Rectal smooth muscle tissue (tissue), 1 donor: ENCODE measurements around the gene PLS1.

Experiments
- H3K27ac ChIP-seq: one replicate; pipeline ENCODE4 v1.7.0; 2013; ENCODE audit warnings: low read depth, low read length, inconsistent platforms
- H3K27me3 ChIP-seq: one replicate; pipeline ENCODE4 v1.7.0; 2013; ENCODE audit warnings: low read length; ENCODE audit not compliant: control insufficient read depth, insufficient read depth
- H3K36me3 ChIP-seq: one replicate; pipeline ENCODE4 v1.7.0; 2013; ENCODE audit warnings: low read length; ENCODE audit not compliant: control insufficient read depth, insufficient read depth
- H3K4me1 ChIP-seq: one replicate; pipeline ENCODE4 v1.7.0; 2013; ENCODE audit warnings: low read length; ENCODE audit not compliant: control insufficient read depth, insufficient read depth
- H3K4me3 ChIP-seq: one replicate; pipeline ENCODE4 v1.7.0; 2013; ENCODE audit warnings: low read length
- H3K9ac ChIP-seq: one replicate; pipeline ENCODE4 v1.7.0; 2013; ENCODE audit warnings: low read length

Gene PLS1

GRCh38 chr3:142624341-142625152, 28.4 kb downstream of the PLS1 start:
- Histone ChIP-seq H3K36me3 (no peaks in the 10 kb centered on the region), H3K4me3 (no peak overlapping the region), H3K27ac (no peak overlapping the region), H3K4me1 (no peaks in the 10 kb centered on the region), H3K9ac (no peak overlapping the region), H3K27me3 (no peaks in the 10 kb centered on the region)

- Histone ChIP-seq H3K36me3 (no peaks in the 10 kb centered on the region), H3K27ac (no peak overlapping the region), H3K4me1 (no peaks in the 10 kb centered on the region), H3K27me3 (no peaks in the 10 kb centered on the region), H3K9ac (no peak overlapping the region), H3K4me3 (no peak overlapping the region)
Observed at GRCh38 chr3:142625153-142625440, 28.9 kb downstream of the PLS1 start.

- Histone ChIP-seq H3K27me3 (no peaks in the 10 kb centered on the region), H3K9ac (no peak overlapping the region), H3K27ac (no peak overlapping the region), H3K4me1 (no peaks in the 10 kb centered on the region), H3K36me3 (no peaks in the 10 kb centered on the region), H3K4me3 (no peak overlapping the region)
Observed at GRCh38 chr3:142626971-142627370, 30.8 kb downstream of the PLS1 start.

- no peak overlapping the region for H3K27ac ChIP-seq
Observed at GRCh38 chr3:142628801-142629200, 32.6 kb downstream of the PLS1 start.

GRCh38 chr3:142633073-142633472, 36.9 kb downstream of the PLS1 start:
- no peaks in the 10 kb centered on the region for H3K4me1 ChIP-seq
- no peaks in the 10 kb centered on the region for H3K36me3 ChIP-seq
- H3K4me3 ChIP-seq = no peak overlapping the region
- no peaks in the 10 kb centered on the region for H3K27me3 ChIP-seq
- no peak overlapping the region for H3K27ac ChIP-seq
- H3K9ac ChIP-seq = no peak overlapping the region

More at GRCh38 chr3:142628801-142629200, 32.6 kb downstream of the PLS1 start:
- H3K27me3 ChIP-seq = no peaks in the 10 kb centered on the region
- H3K36me3 ChIP-seq = no peaks in the 10 kb centered on the region
- no peaks in the 10 kb centered on the region for H3K4me1 ChIP-seq
- no peak overlapping the region for H3K4me3 ChIP-seq
- no peak overlapping the region for H3K9ac ChIP-seq

GRCh38 chr3:142636050-142636449, 39.9 kb downstream of the PLS1 start:
- Histone ChIP-seq H3K4me1 (no peaks in the 10 kb centered on the region), H3K9ac (no peak overlapping the region), H3K36me3 (no peaks in the 10 kb centered on the region), H3K27me3 (no peaks in the 10 kb centered on the region), H3K27ac (no peak overlapping the region), H3K4me3 (no peak overlapping the region)

GRCh38 chr3:142636664-142637063, 40.5 kb downstream of the PLS1 start:
- H3K27me3 ChIP-seq = no peaks in the 10 kb centered on the region

GRCh38 chr3:142638291-142638690, 42.1 kb downstream of the PLS1 start:
- Histone ChIP-seq H3K9ac (no peak overlapping the region), H3K27ac (no peak overlapping the region), H3K4me1 (no peaks in the 10 kb centered on the region), H3K36me3 (no peaks in the 10 kb centered on the region), H3K4me3 (no peak overlapping the region), H3K27me3 (no peaks in the 10 kb centered on the region)

More at GRCh38 chr3:142636664-142637063, 40.5 kb downstream of the PLS1 start:
- H3K4me3 ChIP-seq = no peak overlapping the region
- no peaks in the 10 kb centered on the region for H3K4me1 ChIP-seq
- H3K36me3 ChIP-seq = no peaks in the 10 kb centered on the region
- no peak overlapping the region for H3K27ac ChIP-seq
- no peak overlapping the region for H3K9ac ChIP-seq

- H3K27ac ChIP-seq = no peak overlapping the region
- no peak overlapping the region for H3K4me3 ChIP-seq
Observed at GRCh38 chr3:142641504-142641903, 45.3 kb downstream of the PLS1 start.

GRCh38 chr3:142642956-142643355, 46.8 kb downstream of the PLS1 start:
- H3K9ac ChIP-seq = no peak overlapping the region
- H3K27me3 ChIP-seq = no peaks in the 10 kb centered on the region
- no peak overlapping the region for H3K4me3 ChIP-seq
- no peak overlapping the region for H3K27ac ChIP-seq
- no peaks in the 10 kb centered on the region for H3K4me1 ChIP-seq
- H3K36me3 ChIP-seq = no peaks in the 10 kb centered on the region

More at GRCh38 chr3:142641504-142641903, 45.3 kb downstream of the PLS1 start:
- Histone ChIP-seq H3K27me3 (no peaks in the 10 kb centered on the region), H3K36me3 (no peaks in the 10 kb centered on the region), H3K4me1 (no peaks in the 10 kb centered on the region), H3K9ac (no peak overlapping the region)

- H3K27ac ChIP-seq = no peak overlapping the region
- no peak overlapping the region for H3K9ac ChIP-seq
- no peaks in the 10 kb centered on the region for H3K4me1 ChIP-seq
- no peak overlapping the region for H3K4me3 ChIP-seq
- H3K36me3 ChIP-seq = no peaks in the 10 kb centered on the region
- H3K27me3 ChIP-seq = no peaks in the 10 kb centered on the region
Observed at GRCh38 chr3:142644502-142644901, 48.3 kb downstream of the PLS1 start.

- Histone ChIP-seq H3K9ac (no peak overlapping the region), H3K4me1 (no peaks in the 10 kb centered on the region), H3K4me3 (no peak overlapping the region), H3K27me3 (no peaks in the 10 kb centered on the region), H3K36me3 (no peaks in the 10 kb centered on the region), H3K27ac (no peak overlapping the region)
Observed at GRCh38 chr3:142645236-142645793, 49.1 kb downstream of the PLS1 start.
